Posterior vena cava (tissue), 2 donors: ENCODE results near the gene LDAH. TPM values are rescaled to one million over a fixed set of nuclear protein-coding genes. Genes with fewer than 3 reads are reported as not detected.
"Not testable (repeated sequence)": the region's sequence is repeated elsewhere in the genome, so short reads cannot be mapped to it uniquely, and the experiment has no call there.

Experiments
- DNase-seq: peaks from one replicate; pipeline ENCODE4 v3.0.0-alpha.2; 2020; ENCODE audit warnings: low spot score
- intact Hi-C, 2 donors: fragments of 100-400 bp; cut with DNase I; formaldehyde crosslinking; loops; one replicate each; pipeline versions ENCODE4 v1.14.1 to v1.14.2; 2022 to 2023
- total RNA-seq, 2 donors: library from RNA; stranded (reverse); fragmentation: NEBNext Ultra II Directional; extraction: Animal tissue kit (Norgen Biotek cat#: 25700); gene quantifications; one replicate each; pipeline ENCODE4 v1.2.1, GENCODE V29; 2021
- donor health status: DM: yes; HTN: yes; CAD: no.
- donor health status: DM: yes; HTN: yes; CAD: no.

The LDAH gene
- total RNA-seq, 2 donors from 2014 or later: 13.6 to 16.9 TPM

DNA sequence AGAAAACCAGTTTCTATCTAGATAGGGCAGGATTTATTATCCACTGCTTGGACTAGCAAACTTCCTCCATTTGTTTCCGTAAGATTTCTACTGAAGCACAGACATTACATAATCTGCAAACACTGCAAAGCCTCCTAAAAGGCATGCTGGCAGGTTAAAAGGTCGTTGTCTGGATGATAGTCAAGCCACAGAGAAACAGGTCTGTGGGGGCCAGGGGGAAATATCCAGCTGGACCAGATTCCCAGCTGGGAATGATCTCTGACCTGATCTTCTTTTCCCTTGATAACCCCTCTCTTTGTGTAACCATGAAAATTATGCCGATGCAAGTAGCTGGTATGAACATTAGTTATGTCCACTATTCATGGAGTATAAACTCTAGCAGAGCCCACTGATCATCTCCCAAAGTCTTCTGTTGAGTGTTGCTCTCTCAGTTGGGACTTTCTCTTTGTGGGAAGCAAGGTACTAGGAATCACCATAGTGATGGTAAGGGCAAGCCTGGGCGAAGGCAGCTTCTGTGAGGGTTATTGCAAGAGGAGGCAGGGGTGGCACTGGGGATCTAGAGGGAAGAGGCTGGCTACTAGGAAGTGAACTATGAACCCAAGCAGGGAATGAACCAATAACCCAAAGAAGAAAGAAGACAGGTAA, 94.7 kb downstream of the LDAH start:
- no peak for DNase-seq
- intact Hi-C loops: no loop called here

DNA sequence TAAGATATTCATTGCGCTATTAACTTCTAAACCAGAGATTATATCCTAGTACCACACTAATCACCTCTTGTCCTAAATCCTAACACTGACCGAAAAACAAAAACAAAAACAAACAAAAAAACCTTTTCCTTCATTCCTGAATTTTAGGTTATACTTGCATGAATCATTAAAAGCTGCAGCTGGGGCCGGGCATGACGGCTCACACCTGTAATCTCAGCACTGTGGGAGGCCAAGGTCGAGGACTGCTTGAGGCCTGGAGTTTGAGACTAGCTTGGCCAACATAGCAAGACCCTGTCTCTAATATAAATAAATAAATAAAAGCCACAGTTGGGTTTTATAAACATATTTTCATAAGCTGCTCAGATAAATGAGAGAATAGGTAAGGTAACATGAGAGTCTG, 96.0 kb downstream of the LDAH start:
- DNase-seq: no peak
- intact Hi-C loops: no loop called here

DNA sequence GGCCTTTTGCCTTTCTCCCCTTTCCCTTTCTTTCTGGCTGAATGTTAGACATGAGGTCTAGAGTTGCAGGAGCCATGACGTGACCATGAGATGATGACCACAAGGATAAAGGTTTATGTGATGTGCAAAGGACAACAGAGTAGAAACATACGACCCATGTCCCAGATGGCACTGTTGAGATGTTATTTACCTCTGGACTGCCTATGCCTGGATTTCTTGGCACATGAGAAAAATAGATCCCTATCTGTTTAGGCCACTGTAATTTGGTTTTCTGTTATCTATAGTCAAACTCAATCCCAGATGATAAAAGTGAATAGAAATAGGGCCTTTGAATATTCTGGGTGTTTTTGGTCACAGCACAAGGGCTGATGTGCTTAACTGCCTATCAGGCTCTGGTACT, 97.1 kb downstream of the LDAH start:
- intact Hi-C loops: no loop called here
- no peak for DNase-seq

DNA sequence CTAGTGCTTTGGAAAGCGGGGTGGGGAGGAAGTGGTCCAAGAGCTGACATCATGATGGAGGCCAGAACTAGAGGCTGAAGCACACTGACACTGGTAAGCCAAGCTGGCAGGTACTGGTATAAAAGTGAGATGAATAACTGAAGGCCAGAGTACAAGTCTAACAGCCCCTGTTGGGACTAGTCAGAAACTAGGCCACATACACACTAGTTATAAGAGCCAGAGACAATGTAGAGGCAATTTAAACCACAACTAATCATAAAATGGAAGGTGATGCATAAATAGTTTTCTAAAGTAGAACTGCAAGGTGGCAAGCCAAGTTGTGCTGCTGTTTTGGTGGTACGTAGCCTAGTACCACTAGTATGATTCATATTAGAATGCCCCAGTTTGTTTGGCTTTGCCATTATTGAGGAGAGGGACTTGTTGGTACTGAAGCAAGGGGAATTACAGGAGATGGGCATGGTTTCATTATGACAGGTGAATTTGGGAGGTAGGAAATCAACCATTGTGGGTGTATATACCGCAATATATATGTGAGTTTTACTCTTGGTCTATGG, 98.3 kb downstream of the LDAH start:
- intact Hi-C loops: no loop called here
- no peak for DNase-seq

DNA sequence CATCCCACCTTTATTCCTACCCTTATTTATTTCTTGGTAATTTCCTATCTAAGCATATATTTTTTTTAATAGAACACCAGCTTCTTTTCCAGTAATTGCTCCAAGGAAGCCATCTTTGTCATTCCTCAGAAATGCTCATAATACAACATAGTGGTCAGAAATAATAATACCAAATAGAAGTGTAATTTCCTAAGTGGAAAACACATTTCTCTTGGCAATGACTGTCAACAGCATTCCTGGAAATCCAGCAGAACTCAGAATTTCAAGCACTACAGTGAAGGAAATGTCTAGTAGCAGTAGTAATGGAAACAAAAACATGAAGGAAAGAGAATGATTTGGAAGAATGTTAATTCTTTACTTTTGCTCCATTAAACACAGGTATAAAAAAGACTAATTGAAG, 99.4 kb downstream of the LDAH start:
- DNase-seq: no peak
- intact Hi-C loops: no loop called here

DNA sequence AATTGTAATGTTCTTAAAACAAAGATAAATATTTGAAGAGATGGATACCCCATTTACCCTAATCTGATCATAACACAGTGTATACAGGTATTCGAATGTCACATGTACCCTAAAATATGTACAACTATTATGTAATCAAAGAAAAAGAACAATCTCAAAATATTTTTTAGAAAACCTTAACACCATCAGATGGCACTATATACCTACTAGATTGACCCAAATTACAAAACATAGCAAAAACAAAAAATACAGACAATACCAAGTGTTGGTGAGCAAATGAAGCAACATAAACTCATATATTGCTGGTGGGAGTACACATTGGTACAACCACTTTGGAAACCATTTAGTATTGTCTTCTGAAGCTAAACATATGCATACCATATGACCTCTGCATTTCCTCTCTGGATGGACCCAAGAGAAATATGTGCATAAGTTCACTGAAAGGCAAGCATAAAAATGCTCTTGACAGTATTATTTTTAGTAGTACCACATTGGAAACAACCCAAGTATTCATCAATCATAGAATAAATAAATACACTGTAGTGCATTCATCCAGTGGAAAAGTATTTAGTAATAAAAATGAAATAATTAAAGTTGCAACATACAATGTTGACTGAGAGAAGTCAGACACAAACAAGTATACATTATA, 100.2 kb downstream of the LDAH start:
- no peak for DNase-seq
- intact Hi-C loops: no loop called here

DNA sequence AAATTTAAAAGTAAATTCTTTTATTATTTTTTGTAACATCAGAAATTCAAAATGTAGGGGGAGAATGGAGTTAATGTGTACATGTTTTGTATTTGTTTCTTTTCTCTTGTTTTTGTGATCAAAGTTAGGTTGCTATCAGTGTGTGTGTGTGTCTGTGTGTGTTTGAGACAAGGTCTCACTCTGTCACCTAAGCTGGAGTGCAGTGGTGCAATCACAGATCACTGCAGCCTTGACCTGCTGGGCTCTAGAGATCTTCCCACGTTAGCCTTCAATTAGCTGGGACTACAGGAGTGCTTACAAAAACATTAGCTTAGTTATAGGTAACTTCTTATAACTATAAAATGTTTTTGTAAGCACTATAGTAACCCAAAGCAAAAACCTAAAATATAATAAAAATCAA, 105.3 kb downstream of the LDAH start:
- intact Hi-C loops: no loop called here

DNA sequence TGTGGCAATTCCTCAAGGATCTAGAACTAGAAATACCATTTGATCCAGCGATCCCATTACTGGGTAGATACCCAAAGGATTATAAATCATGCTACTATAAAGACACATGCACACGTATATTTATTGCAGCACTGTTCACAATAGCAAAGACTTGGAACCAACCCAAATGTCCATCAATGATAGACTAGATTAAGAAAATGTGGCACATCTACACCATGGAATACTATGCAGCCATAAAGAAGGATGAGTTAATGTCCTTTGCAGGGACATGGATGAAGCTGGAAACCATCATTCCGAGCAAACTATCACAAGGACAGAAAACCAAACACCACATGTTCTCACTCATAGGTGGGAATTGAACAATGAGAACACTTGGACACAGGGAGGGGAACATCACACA, 106.7 kb downstream of the LDAH start:
- DNase-seq, intact Hi-C loops: not testable (repeated sequence)

More for the DNA sequence above, 105.3 kb downstream of the LDAH start:
- no peak for DNase-seq

DNA sequence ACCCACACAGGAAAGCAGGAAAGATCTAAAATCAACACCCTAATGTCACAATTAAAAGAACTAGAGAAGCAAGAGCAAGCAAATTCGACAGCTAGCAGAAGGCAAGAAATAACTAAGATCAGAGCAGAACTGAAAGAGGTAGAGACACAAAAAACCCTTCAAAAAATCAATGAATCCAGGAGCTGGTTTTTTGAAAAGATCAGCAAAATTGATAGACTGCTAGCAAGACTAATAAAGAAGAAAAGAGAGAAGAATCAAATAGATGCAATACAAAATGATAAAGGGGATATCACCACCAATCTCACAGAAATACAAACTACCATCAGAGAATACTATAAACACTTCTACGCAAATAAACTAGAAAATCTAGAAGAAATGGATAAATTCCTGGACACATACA, 108.5 kb downstream of the LDAH start:
- intact Hi-C loops, DNase-seq: not testable (repeated sequence)

DNA sequence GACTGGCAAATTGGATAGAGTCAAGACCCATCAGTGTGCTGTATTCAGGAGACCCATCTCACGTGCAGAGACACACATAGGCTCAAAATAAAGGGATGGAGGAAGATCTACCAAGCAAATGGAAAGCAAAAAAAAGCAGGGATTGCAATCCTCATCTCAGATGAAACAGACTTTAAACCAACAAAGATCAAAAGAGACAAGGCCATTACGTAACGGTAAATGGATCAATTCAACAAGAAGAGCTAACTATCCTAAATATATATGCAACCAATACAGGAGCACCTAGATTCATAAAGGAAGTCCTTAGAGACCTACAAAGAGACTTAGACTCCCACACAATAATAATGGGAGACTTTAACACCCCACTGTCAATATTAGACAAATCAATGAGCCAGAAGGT, 109.3 kb downstream of the LDAH start:
- DNase-seq, intact Hi-C loops: not testable (repeated sequence)

DNA sequence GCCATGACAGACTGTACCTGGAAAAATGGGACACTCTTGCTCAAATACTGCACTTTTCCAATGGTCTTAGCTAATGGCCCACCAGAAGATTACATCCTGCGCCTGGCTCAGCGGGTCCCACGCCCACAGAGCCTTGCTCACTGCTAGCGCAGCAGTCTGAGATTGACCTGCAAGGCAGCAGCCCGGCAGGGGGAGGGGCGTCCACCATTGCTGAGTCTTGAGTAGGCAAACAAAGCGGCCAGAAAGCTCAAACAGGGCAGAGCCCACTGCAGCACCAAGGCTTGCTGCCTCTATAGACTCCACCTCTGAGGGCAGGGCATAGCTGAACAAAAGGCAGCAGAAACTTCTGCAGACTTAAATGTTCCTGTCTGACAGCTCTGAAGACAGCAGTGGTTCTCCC, 111.3 kb downstream of the LDAH start:
- intact Hi-C loops, DNase-seq: not testable (repeated sequence)

DNA sequence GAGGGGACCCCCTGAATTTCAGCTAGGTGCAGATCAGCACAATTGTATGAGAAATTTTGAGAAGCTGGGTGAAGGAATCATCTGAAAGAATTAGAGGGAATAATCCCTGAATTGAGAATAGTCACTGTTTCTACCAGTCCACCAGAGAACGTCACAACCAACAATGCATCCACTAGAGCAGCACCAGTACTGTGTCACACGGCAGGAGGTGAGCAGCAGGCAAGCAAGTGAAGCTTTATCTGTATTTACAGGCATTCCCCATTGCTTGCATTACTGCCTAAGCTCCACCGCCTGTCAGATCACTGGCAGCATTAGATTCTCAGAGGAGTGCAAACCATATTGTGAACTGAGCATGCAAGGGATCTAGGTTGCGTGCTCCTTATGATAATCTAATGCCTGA, 115.3 kb downstream of the LDAH start:
- intact Hi-C loops: no loop called here
- no peak for DNase-seq

DNA sequence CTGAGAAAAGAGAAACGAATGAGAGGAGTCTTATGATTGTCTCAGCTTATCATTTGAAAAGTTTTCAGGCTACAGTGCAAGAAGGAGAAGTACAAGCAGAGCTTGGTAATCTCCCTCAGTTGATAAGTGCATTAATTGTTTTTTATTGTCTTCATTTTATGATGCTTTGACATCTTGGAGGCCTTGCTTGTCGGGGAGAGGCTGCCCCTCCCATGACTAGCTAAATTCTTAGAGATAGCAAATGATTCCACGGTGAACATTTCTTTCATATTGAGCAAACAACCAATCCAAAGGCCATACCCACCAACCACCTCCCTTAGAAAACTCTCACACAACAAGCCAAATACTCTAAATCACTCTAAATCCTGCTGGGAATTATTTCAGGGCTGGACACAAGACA, 116.1 kb downstream of the LDAH start:
- DNase-seq: no peak
- intact Hi-C loops: no loop called here

DNA sequence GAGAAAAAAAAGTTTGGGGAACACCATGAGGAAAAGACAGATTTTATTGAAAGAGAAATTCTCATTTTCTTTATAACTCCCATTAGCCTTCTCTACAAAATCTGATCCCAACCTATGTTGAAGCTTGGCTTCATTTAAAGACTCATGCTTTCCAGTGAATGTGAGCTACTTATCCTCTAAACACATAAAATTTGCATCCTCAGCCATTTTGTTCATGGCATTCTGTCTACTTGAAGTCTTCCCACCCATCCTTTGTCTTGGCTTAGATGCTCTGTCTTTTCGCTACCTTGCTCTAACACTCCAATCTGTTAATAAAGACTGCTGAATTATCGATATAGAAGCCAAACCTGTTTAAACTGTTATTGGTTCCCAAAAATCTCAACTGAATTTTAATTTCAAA, 116.7 kb downstream of the LDAH start:
- DNase-seq: no peak
- intact Hi-C loops: no loop called here

DNA sequence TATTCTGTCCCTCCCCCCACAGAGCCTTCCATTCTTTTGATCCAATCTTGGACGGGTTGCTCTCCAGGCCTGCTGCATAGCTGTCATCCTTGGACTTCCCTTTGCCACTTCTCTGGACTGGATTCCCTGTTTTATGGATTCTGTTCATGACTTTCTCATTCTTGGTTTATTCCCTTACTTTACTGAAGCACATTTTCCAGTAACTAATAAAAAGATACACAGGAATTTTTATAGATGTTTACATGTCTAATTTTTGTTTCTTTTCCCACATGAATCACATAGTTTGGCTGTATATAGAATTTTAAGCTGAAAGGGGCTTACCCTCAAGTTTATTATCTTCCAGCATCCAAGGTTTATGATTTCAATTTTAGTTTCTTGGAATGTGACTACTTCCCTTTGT, 118.0 kb downstream of the LDAH start:
- DNase-seq: no peak
- intact Hi-C loops: no loop called here

DNA sequence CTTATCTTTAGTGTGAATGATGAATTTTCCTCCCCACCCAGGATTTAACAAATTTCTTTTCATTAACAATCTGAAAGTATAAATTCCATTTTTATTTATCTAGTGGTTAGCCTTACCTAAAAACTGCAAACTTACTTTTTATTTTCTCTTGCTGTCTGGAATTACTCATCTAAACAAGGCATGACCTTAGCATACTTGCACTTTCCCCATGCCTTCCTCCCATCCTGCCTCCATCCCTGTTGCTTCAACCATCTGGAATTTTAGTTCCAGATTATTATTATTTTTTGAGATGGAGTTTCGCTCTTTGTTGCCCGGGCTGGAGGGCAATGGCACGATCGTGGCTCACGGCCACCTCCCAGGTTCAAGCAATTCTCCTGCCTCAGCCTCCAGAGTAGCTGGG, 120.3 kb downstream of the LDAH start:
- DNase-seq: no peak
- intact Hi-C loops: no loop called here

DNA sequence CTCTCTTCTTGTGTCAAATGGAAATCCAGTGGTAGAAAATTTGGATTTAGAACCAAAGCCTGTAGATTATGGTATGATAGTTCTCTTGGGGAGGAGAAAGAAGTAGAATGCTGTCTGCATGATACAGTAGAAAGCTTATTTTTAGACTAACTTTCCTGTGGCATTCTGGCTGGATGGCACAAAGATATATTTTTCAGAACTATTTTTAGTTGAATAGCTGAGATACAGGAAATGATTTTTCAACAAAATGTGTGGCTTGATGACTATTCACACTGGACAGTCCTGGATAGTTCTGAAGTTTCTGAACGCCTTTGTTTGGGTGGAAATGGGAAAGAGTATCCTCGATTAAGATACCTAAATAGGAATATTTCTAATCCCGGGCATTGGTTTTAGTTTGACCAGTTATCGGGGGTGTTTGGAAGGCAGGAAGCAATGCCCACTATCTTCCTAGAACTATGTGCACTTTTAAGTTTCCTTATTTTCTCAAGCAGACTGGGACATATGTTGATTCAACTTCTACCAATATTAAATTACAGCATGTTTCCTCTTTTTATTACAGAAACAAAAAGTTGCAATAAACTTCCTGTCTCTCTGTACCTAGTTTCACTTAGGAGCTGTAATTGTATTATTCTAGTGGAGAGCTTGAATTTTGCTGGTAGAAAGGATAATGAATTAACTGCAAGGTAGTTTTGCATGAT, 123.8 kb downstream of the LDAH start:
- intact Hi-C loops: no loop called here

DNA sequence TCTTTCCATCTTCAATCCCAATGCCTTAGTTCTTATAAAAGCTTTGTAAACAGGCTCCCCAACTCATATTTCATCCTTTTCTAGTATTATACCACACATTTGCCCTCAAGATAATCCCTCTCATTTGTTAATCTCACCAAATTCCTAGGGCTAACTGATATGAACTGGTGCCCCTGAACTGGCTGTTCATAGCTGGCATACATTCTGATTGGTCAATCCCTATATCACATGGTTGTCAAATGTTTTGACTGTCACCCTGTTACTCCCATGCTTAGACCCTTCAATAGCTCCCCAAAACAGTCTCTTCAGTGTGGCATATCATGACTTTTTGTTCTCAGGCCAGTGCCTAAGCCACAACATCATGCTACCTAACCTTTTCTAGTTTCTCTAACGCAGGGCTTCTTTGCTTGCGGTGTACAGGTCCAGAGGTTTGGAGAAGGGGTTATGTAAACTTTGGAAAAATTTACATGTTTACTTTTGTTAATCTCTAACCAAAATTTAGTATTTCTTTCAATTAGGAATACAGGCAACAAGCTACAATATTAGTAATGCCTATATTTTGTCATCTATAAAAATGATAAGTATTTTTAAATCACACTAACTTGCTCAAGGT, 125.5 kb downstream of the LDAH start:
- intact Hi-C loops: no loop called here
- no peak for DNase-seq

More for the DNA sequence above, 123.8 kb downstream of the LDAH start:
- DNase-seq: no peak

DNA sequence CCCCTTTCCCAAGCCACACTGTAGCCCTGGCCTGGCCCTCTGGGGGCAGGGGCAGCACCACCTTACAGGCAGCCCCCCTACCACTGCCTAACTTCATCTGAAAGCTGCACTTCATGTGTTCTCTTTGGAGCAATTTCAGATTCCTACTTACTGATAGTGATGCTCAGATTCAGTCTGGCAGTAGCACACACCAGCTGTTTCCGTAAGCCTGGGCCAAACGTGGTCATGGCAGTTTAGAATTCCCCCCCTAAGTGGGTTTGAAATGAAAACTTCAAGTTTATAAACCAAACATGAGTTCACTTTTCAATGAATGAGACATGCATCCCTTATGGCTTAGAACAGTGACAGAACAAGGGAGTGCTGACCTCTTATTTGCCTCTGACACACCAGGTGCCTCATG, 126.5 kb downstream of the LDAH start:
- intact Hi-C loops: no loop called here
- no peak for DNase-seq

DNA sequence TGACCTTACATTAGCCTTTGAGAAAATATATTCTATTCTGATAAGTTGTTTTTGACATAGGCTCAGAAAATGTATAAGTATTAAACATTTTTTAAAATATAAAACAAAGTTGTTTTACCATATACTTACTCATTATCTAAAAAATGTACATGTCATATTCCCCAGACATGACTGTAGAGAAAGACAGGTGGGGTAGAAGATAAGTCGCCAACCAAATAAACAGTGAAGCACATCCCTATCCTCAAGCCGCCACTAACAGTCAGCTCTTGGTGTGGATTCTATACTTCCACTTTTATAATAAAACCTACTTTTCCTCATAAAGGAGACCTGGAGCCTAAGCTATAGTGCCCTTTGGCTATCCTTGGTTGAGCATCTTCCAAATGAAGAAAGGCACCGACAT, 129.6 kb downstream of the LDAH start:
- intact Hi-C loops: no loop called here
- DNase-seq: no peak
